MM.1S (cell line): ENCODE measurements around the gene AHNAK.

Experiments
- DNase-seq: peaks from one replicate; pipeline ENCODE4 v3.0.0-alpha.2; 2015
- H2AFZ ChIP-seq: fragments of 300-600 bp; sonication (generic); 2 replicates; pipeline ENCODE4 v1.6.0; 2016; ENCODE audit warnings: antibody characterized with exemption, low read length
- H3F3A ChIP-seq: fragments of 300-600 bp; sonication (generic); 2 replicates; pipeline ENCODE4 v1.6.1; 2016; ENCODE audit warnings: mild to moderate bottlenecking, antibody characterized with exemption, low read length, moderate library complexity, mixed read lengths; ENCODE audit not compliant: insufficient read depth
- H3K27ac ChIP-seq: fragments of 300-600 bp; sonication (generic); 2 replicates; pipeline ENCODE4 v1.5.1; 2016; ENCODE audit warnings: mild to moderate bottlenecking, low read length
- H3K27me3 ChIP-seq: fragments of 300-600 bp; sonication (generic); replicated peaks from 2 replicates; pipeline ENCODE4 v1.6.0; 2016; ENCODE audit warnings: low read length; ENCODE audit not compliant: insufficient read depth
- H3K36me3 ChIP-seq: fragments of 300-600 bp; sonication (generic); replicated peaks from 2 replicates; pipeline ENCODE4 v1.6.1; 2016; ENCODE audit warnings: mild to moderate bottlenecking, low read length, mixed read lengths; ENCODE audit not compliant: insufficient read depth
- H3K4me1 ChIP-seq: fragments of 300-600 bp; sonication (generic); 2 replicates; pipeline ENCODE4 v1.6.1; 2016; ENCODE audit warnings: low read length, mixed read lengths
- H3K4me2 ChIP-seq: fragments of 300-600 bp; sonication (generic); 2 replicates; pipeline ENCODE4 v1.6.0; 2016; ENCODE audit warnings: low read depth, low read length
- H3K4me3 ChIP-seq: fragments of 300-600 bp; sonication (generic); 2 replicates; pipeline ENCODE4 v1.5.1; 2016; ENCODE audit warnings: low read length, mixed read lengths
- H3K79me2 ChIP-seq: fragments of 300-600 bp; sonication (generic); 2 replicates; pipeline ENCODE4 v1.6.1; 2016; ENCODE audit warnings: mixed run types, low read length, mixed read lengths
- H3K9ac ChIP-seq: fragments of 300-600 bp; sonication (generic); 2 replicates; pipeline ENCODE4 v1.6.1; 2016; ENCODE audit warnings: low read length, mixed read lengths
- H3K9me2 ChIP-seq: fragments of 300-600 bp; sonication (generic); replicated peaks from 2 replicates; pipeline ENCODE4 v1.6.1; 2016; ENCODE audit warnings: mild to moderate bottlenecking, low read length, mixed read lengths; ENCODE audit not compliant: insufficient read depth
- H3K9me3 ChIP-seq: fragments of 300-600 bp; sonication (generic); replicated peaks from 2 replicates; pipeline ENCODE4 v1.6.1; 2016; ENCODE audit warnings: mild to moderate bottlenecking, low read length, mixed read lengths; ENCODE audit not compliant: insufficient read depth
- H4K20me1 ChIP-seq: fragments of 300-600 bp; sonication (generic); 2 replicates; pipeline ENCODE4 v1.6.1; 2016; ENCODE audit warnings: mild to moderate bottlenecking, low read length, moderate library complexity, mixed read lengths; ENCODE audit not compliant: insufficient read depth
- CTCF ChIP-seq: fragments of 300-600 bp; sonication (generic); IDR thresholded peaks from 2 replicates; pipeline ENCODE4 v1.5.1; 2016; ENCODE audit warnings: antibody characterized with exemption, low read length, mixed read lengths
- EZH2 ChIP-seq: fragments of 300-600 bp; sonication (generic); optimal IDR thresholded peaks from 2 replicates; pipeline ENCODE3; 2017; ENCODE audit warnings: low read depth, mild to moderate bottlenecking, antibody characterized with exemption, low read length, mixed read lengths
- EZH2phosphoT487 ChIP-seq: fragments of 300-600 bp; sonication (generic); IDR thresholded peaks from 2 replicates; pipeline ENCODE4 v1.6.1; 2018; ENCODE audit warnings: antibody characterized with exemption, low read length

AHNAK gene

GRCh38 chr11:62438641-62439040 is 108.0 kb downstream of the AHNAK start:
- Histone ChIP-seq H3K36me3 (no peaks in the 10 kb centered on the region), H3K27me3 (no peaks in the 10 kb centered on the region), H3K4me3 (no peak overlapping the region), H3K4me1 (0 out of 2 replicates have a peak, but pooled peaks cover 4% of the 10 kb centered on the region), H3K9me2 (no peaks in the 10 kb centered on the region), H3K27ac (no peak overlapping the region), H3K4me2 (no peak overlapping the region), H3K79me2 (no peaks in the 10 kb centered on the region), H3K9ac (no peak overlapping the region), H4K20me1 (no peaks in the 10 kb centered on the region), H2AFZ (no peak overlapping the region), H3K9me3 (no peaks in the 10 kb centered on the region), H3F3A (peaks cover 4% of the 10 kb centered on the region; the same call in 1 of the 2 replicates)
- no peak for DNase-seq
- TF ChIP-seq EZH2 (no peak), EZH2phosphoT487 (no peak), CTCF (no peak)

- no peak overlapping the region for H3K27ac ChIP-seq
- H3K9me3 ChIP-seq = no peaks in the 10 kb centered on the region
- no peak overlapping the region for H2AFZ ChIP-seq
- H4K20me1 ChIP-seq = no peaks in the 10 kb centered on the region
- DNase-seq = no peak
- no peaks in the 10 kb centered on the region for H3K36me3 ChIP-seq
- H3K4me2 ChIP-seq = no peak overlapping the region
- H3K79me2 ChIP-seq = no peaks in the 10 kb centered on the region
- H3K9me2 ChIP-seq = no peaks in the 10 kb centered on the region
- H3K4me1 ChIP-seq = 0 out of 2 replicates have a peak, but pooled peaks cover 4% of the 10 kb centered on the region
- peaks cover 4% of the 10 kb centered on the region; the same call in 1 of the 2 replicates for H3F3A ChIP-seq
- H3K9ac ChIP-seq = no peak overlapping the region
- no peaks in the 10 kb centered on the region for H3K27me3 ChIP-seq
- TF ChIP-seq EZH2 = no peak
- no peak for TF ChIP-seq CTCF
- no peak for TF ChIP-seq EZH2phosphoT487
- H3K4me3 ChIP-seq = no peak overlapping the region
Observed at GRCh38 chr11:62437616-62438015, 109.0 kb downstream of the AHNAK start.

DNA sequence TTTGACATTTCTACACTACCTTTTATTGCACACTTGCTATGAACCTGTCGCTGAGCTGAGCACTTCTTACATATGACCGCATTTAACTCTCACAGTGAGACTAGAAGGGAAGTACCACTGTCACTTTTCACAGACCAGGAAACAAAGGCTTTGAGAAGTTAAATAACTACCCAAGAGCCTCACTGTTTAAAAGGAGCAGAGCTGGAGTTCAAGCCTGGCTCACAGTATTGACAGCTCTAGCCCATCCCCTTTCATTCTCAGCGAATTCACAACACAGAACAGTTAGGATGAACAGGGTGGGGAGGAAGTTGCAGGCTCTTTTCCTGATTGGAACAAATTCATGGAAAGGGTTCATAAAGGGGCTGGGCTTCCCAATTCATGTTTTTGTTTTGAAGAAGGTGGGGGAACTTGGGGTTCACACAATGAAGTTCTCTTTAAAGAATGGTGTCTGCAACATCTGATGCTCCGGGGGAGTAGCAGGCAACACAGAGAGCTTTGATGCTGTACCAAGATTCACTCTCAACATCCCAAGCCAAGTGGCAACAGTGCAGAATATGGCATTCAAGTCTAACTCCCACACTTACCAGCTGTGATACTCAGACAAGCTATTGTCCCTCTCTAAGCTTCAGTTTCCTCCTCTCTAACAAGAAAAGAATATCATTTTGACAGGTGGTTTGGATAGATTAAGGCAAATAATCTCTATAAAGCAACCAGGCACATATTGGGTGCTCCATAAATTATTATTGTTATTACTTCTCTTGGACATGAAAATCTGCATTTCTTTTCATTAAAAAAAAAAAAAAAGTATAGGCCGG is 110.6 kb downstream of the AHNAK start:
- H3K4me3 ChIP-seq = no peak overlapping the region
- peak; percentile 62 for DNase-seq
- no peaks in the 10 kb centered on the region for H3K9me2 ChIP-seq
- no peaks in the 10 kb centered on the region for H3K27me3 ChIP-seq
- H2AFZ ChIP-seq = no peak overlapping the region
- H3K4me1 ChIP-seq = 0 out of 2 replicates have a peak, but pooled peaks cover 4% of the 10 kb centered on the region
- H3F3A ChIP-seq = peaks cover 4% of the 10 kb centered on the region; the same call in 1 of the 2 replicates
- no peak overlapping the region for H3K4me2 ChIP-seq
- no peak for TF ChIP-seq EZH2phosphoT487
- TF ChIP-seq EZH2 = no peak
- TF ChIP-seq CTCF = no peak
- H3K27ac ChIP-seq = no peak overlapping the region
- no peaks in the 10 kb centered on the region for H3K36me3 ChIP-seq
- H3K9me3 ChIP-seq = no peaks in the 10 kb centered on the region
- no peak overlapping the region for H3K9ac ChIP-seq
- H3K79me2 ChIP-seq = no peaks in the 10 kb centered on the region
- no peaks in the 10 kb centered on the region for H4K20me1 ChIP-seq
